ENCODE results near the gene ADGRD1.

- no peak for TF ChIP-seq CTCF (IDR thresholded peaks at IDR 0.05; ENCODE audit: borderline replicate concordance, extremely low read depth, low read length, poor library complexity, severe bottlenecking)
- TF ChIP-seq EZH2 (IDR thresholded peaks at IDR 0.05; ENCODE audit: borderline replicate concordance, low read depth, low read length, severe bottlenecking): no peak
Observed at GRCh38 chr12:130994821-130995375, 41.2 kb downstream of the ADGRD1 start.

Measured in DND-41 (cell line).